Activated naive CD8-positive, alpha-beta T cell (primary cell): ENCODE data around the gene TIMM44.
A peak's percentile ranks its signal among the peaks of the same experiment; 100 is the strongest.

ENCODE experiments used
- H3K27ac Mint-ChIP-seq: one replicate; pipeline ENCODE4 v1.8.0; 2021; ENCODE audit warnings: mixed read lengths
- H3K27me3 Mint-ChIP-seq: one replicate; pipeline ENCODE4 v1.8.0; 2021; ENCODE audit warnings: mixed read lengths
- H3K36me3 Mint-ChIP-seq: one replicate; pipeline ENCODE4 v1.8.0; 2021; ENCODE audit warnings: mixed read lengths
- H3K4me1 Mint-ChIP-seq: one replicate; pipeline ENCODE4 v1.8.0; 2021; ENCODE audit warnings: low read depth, mixed read lengths
- H3K4me3 Mint-ChIP-seq: one replicate; pipeline ENCODE4 v1.8.0; 2021; ENCODE audit warnings: mild to moderate bottlenecking, mixed read lengths
- H3K9me3 Mint-ChIP-seq: one replicate; pipeline ENCODE4 v1.8.0; 2021; ENCODE audit warnings: low read depth, mixed read lengths

Gene TIMM44, protein sequence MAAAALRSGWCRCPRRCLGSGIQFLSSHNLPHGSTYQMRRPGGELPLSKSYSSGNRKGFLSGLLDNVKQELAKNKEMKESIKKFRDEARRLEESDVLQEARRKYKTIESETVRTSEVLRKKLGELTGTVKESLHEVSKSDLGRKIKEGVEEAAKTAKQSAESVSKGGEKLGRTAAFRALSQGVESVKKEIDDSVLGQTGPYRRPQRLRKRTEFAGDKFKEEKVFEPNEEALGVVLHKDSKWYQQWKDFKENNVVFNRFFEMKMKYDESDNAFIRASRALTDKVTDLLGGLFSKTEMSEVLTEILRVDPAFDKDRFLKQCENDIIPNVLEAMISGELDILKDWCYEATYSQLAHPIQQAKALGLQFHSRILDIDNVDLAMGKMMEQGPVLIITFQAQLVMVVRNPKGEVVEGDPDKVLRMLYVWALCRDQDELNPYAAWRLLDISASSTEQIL

DNA sequence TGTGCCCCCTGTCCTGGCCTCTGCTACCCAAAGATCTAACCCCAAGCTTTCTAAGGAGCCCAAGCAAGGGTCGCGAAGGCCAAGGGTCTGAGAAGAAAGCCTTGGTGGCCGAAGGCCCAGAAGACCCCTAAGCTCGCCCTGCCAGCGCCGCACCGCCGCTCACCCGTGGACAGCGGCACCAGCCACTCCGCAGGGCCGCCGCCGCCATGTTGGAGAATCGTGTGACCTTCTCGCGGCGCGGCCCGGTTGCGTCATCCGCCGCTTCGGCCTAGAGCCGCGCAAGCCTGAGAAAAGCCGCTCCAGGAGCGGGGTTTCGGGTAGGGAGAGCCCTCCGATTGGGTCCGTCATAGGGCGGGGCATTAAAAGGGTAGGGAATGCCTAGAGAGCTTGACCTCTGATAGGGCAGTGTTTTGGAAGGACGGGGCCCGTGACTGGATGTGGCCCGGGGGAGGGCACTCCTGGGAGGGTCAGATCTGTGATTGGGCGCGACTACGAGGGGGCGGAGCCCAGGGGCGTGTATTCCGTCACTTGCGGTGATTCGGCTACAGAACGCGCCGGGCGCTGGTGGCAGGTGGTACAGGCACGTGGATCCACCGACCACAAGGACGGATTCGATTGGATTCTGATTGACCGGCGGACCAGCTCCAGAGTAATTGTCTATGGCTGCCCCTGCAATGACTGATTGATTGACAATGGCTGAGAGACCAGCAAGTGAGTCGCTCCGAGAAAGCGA, at the start of gene TIMM44:
Gene TIMM44 (minus strand): TSS at position 223 of the 733 bp plus-strand sequence. CDS start 15 bp downstream, at position 208.
- peaks cover 37% of the 10 kb centered on the region for H3K4me1 Mint-ChIP-seq

DNA sequence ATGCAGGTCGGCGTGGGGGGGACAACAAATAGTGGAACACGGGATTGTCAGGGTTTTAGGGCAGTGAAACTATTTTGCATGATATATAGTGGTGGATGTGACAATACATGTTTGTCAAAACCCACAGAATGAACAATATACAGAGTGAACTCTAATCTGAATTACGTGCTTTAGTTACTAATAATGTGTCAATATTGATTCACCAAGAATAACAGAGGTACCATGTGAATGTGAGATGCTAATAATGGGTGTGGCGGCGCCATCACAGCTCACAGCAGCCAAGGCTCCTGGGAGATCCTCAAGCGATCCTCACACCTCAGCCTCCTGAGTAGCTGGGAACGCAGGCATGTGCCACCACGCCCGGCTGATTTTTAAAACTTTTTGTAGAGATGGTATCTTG, 49.1 kb upstream of the TIMM44 start:
- H3K36me3 Mint-ChIP-seq, result peaks cover 2% of the 10 kb centered on the region
- H3K4me3 Mint-ChIP-seq, result no peak overlapping the region
- no peaks in the 10 kb centered on the region for H3K9me3 Mint-ChIP-seq
- peaks cover 43% of the 10 kb centered on the region for H3K4me1 Mint-ChIP-seq
- no peaks in the 10 kb centered on the region for H3K27me3 Mint-ChIP-seq
- H3K27ac Mint-ChIP-seq, result no peak overlapping the region

More for the DNA sequence above, at the start of gene TIMM44:
- Mint-ChIP-seq H3K36me3 (peaks cover 4% of the 10 kb centered on the region), H3K9me3 (no peaks in the 10 kb centered on the region), H3K27ac (peak within 1 kb of the TSS; percentile 99), H3K27me3 (no peaks in the 10 kb centered on the region), H3K4me3 (peak within 1 kb of the TSS; percentile 97)

DNA sequence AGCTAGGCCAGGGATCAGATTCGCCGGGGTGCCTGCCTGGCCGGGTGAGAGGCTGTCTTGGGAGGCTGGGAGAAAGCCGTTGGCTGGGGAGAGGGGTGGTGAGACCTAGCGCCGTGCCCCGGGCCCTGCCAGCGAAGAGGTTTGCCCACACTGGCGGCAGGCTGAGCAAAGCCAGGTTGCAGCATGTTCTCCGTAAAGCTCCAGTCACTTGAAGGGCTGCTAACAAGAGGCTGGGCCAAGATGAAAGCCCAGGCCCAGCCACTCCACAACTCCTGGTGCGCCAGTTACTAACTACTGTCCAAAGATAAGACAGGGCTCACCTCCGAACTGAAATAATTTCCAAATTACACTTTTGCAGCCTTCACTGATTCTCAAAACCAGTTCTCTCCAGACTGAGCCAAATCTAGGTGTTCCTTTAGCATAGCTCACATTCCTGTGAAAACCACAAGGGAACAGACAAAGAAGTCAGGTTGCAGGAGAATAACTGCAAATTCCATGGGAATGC, 45.7 kb upstream of the TIMM44 start:
- no peaks in the 10 kb centered on the region for H3K27me3 Mint-ChIP-seq
- H3K9me3 Mint-ChIP-seq, result no peaks in the 10 kb centered on the region
- H3K36me3 Mint-ChIP-seq, result peaks cover 4% of the 10 kb centered on the region
- no peak overlapping the region for H3K27ac Mint-ChIP-seq
- H3K4me3 Mint-ChIP-seq, result no peak overlapping the region
- peaks cover 14% of the 10 kb centered on the region for H3K4me1 Mint-ChIP-seq

DNA sequence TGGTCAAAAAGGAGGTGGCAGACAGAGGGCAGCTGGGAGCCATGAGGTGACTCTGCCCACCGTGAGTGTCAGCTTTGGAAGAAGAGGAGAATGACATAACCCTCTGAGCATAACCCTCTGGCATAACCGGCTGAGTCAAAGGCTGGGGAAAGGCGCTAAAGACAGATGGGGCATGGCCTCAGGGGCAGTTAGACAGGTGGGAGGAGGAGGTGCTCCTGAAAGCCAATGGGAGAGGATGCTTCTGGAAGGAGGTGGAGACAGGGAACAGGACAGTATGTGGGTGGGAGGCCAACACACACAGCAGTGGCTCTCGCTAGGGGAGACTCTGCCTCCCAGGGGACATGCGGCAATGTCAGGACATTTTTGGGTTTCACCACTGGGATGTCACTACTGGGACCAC, 44.8 kb upstream of the TIMM44 start:
- Mint-ChIP-seq H3K4me3 (no peak overlapping the region), H3K9me3 (no peaks in the 10 kb centered on the region), H3K4me1 (peaks cover 6% of the 10 kb centered on the region), H3K27ac (no peak overlapping the region), H3K27me3 (no peaks in the 10 kb centered on the region), H3K36me3 (peaks cover 4% of the 10 kb centered on the region)

DNA sequence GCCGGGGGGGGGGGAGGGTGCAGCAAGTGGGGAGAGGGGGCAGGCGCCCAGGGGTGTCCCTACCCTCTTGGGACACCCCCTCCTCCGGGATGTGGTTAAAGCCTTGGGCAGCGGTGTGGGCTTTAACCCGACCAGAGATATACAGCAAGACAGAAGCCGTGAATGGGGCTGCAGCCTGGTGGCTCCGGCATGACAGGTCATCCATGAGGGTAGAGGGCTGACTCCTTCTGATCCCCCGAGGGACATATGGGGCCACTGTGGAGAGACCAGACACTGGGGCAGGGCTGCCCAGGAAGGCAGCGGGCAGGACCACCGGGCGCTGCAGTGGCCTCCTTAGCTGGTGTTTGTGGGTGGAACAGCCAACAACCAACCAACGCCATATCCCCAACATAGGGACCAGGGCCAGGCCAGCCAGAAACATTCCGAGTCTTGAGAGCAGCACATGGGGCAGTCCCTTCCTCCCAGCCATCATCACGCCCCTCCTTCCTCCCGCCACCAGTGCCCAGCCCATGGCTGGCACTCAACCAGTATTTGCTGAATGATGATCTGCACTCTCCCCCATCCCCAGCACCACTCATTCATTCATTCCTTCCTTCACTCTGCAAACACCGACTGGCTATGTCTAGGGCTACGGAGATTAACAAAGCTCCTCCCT, 43.8 kb upstream of the TIMM44 start:
- Mint-ChIP-seq H3K9me3 (no peaks in the 10 kb centered on the region), H3K4me1 (peaks cover 5% of the 10 kb centered on the region), H3K36me3 (peaks cover 4% of the 10 kb centered on the region), H3K27ac (no peak overlapping the region), H3K4me3 (no peak overlapping the region), H3K27me3 (no peaks in the 10 kb centered on the region)

DNA sequence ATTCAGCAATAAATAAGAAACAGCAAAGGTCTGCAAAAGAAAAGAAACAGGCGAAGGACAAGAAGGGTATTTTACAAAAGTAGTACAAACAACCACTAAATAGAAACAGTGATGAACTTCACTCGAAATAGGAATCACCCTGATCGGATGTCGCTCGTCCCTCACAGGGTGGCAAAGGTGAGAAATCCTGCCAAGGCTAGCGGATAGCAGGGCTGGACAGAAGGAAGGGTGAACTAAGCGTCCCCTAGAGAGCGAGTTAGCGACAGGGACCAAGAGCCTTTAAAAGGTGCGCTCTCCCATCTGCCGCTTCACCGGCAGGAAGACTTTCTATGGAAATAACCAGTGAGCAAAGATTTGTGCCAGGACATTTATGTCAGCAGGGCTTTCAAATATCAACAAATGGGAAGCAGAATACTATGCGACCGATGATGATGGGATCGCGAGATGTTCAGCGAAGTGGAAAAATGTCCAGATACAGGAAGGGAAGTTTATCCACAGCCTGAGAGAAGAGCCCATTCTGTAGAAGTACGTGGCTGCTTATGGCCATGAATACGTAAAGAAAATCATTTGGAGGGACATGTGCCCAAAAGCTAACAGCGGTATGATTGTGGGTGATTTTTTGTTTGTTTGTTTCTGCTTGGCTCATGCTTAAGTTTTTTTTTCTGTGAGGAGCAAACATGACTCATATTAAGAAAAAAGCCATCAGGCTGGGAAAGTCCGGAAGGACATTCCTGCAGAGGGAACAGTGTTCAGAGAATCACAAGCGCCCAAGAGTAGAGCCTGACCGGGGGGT, 43.1 kb upstream of the TIMM44 start:
- H3K36me3 Mint-ChIP-seq, result peaks cover 4% of the 10 kb centered on the region
- no peak overlapping the region for H3K27ac Mint-ChIP-seq
- no peaks in the 10 kb centered on the region for H3K27me3 Mint-ChIP-seq
- no peaks in the 10 kb centered on the region for H3K9me3 Mint-ChIP-seq
- no peak overlapping the region for H3K4me3 Mint-ChIP-seq
- peaks cover 4% of the 10 kb centered on the region for H3K4me1 Mint-ChIP-seq

DNA sequence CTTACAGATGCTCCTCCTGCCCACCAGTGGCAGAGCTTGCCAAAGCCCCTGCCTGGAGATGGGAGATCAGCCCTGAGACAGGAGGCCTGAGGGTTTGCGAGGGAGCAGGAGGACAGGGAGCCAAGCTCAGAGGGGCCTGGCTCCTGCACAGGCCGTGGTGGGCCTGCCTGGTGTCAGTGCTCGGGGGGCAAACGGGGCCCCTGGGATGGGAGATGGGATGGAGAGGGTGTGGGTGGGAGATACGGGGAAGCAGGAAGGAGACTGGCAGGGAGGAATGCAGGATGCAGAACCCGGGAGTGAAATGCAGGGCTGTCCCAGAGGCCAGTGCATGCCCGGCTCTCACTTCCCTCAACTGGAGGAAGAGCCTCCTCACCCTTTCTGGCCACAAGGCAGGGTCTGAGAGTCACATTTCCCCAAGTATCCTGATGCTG, 42.0 kb upstream of the TIMM44 start:
- Mint-ChIP-seq H3K4me3 (no peak overlapping the region), H3K36me3 (peaks cover 4% of the 10 kb centered on the region), H3K27me3 (no peaks in the 10 kb centered on the region), H3K27ac (no peak overlapping the region), H3K9me3 (no peaks in the 10 kb centered on the region), H3K4me1 (peaks cover 3% of the 10 kb centered on the region)

DNA sequence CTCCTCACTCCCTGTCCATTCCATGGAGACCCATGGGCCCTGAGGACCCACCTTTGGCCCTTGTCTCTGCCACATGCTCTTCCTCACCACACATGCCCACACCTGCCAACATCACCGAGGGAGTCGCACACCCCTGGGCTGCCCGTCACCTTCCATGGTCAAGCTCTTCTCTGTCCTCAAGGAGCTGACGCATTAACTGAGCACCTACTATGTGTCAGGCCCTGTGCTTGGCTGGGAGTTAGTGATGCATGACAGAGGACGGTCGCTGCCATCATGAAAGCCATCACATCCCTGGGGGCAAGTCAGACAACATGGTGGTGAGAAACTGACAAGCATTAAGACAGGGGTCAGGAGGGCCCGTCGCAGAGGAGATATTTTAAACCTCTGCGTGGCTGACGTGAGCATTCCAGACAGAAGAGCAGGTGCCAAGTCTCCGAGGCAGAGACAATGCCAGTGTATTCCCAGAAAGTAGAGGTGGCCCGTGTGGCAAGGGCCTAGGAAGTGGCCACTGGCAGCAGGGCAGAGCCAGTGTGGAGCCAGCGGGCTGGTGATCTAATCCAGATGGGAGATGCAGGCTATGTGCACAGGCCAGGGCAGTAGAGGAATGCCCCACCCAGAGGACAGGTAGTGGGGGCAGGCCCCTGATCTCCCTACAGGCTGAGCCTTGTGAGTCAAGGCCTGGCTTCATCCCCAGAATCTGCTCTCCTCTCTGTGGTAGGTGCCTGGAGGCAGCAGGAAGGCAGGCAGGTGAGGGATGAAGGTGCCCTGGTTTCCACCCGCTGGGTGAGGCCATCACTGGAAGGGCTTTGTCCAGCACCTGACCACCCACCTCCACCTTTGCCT, 40.8 kb upstream of the TIMM44 start:
- no peaks in the 10 kb centered on the region for H3K9me3 Mint-ChIP-seq
- H3K4me3 Mint-ChIP-seq, result no peak overlapping the region
- peaks cover 4% of the 10 kb centered on the region for H3K36me3 Mint-ChIP-seq
- H3K27me3 Mint-ChIP-seq, result no peaks in the 10 kb centered on the region
- H3K4me1 Mint-ChIP-seq, result peaks cover 3% of the 10 kb centered on the region
- no peak overlapping the region for H3K27ac Mint-ChIP-seq

DNA sequence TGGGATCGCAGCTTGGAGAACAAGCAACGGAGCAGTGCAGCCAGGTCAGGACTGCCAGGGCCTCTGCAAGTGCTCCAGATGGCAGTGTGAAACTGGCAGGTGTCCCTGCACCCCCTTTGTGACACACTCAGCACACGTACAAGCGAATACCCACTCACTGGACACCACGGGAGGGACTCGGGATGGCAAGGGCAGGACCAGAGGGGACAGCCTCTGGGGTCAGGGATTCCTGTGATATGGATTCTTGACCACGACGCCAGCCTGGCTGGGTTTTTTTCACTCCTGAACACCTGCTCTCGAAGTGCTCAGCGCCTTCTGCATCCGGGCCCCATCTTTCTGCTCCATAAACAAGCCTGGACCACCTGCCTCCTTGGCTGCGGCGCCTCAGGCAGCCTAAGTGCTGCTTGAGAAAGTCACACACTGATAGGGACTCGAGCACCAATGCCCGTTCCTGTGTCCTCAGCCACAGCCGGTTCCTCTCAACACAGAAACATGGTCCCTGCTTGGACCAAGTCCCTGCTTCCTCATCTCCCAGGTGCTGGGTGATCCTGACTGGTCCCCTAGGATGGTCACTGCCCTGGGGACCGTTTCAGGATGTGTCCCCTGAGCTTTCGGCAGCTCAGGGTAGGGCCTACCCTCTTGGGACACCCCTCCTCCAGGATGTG, 40.0 kb upstream of the TIMM44 start:
- Mint-ChIP-seq H3K9me3 (no peaks in the 10 kb centered on the region), H3K27me3 (no peaks in the 10 kb centered on the region), H3K4me3 (no peak overlapping the region), H3K36me3 (peaks cover 4% of the 10 kb centered on the region), H3K27ac (no peak overlapping the region), H3K4me1 (peaks cover 3% of the 10 kb centered on the region)

DNA sequence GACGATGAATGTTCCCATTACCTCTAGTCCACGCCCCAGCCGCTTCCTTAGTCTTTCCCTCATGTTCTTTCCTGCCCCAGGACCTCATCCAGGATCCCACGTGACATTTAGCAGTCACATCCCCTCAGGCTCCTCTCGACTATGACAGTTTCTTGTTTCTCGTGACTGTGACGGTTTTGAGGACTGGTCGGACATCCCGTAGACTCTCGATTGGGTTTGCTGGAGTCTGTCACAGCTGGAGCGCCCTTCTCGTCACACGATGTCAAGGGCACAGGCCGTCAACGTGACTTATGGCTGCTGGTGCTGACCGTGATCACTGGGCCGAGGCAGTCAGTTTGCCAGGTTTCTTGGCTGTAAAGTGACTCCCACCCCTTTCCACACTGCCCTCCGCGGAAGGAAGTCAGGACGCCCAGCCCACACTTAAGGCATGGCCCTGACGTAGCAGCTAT, 39.2 kb upstream of the TIMM44 start:
- Mint-ChIP-seq H3K36me3 (peaks cover 4% of the 10 kb centered on the region), H3K27me3 (no peaks in the 10 kb centered on the region), H3K9me3 (no peaks in the 10 kb centered on the region), H3K27ac (no peak overlapping the region), H3K4me1 (peaks cover 2% of the 10 kb centered on the region), H3K4me3 (no peak overlapping the region)

DNA sequence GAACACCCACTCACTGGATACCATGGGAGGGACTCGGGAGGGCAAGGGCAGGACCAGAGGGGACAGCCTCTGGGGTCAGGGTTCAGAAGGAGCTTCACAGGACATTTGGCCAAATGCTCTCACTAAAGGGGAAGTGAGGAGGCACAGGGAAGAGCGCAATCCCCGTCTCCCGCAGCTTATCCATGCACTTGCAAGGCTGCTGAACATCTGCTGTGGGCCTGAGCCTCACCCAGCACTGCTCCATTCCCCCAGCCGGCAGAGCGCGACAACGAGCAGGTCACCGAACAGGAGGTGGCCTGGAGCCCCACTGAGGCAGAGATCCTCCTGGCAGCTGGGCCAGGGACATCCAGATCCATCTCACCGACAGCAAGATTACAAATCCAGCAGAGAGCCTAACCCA, 38.6 kb upstream of the TIMM44 start:
- H3K4me1 Mint-ChIP-seq, result no peaks in the 10 kb centered on the region
- no peaks in the 10 kb centered on the region for H3K9me3 Mint-ChIP-seq
- H3K36me3 Mint-ChIP-seq, result peaks cover 4% of the 10 kb centered on the region
- no peak overlapping the region for H3K27ac Mint-ChIP-seq
- H3K27me3 Mint-ChIP-seq, result no peaks in the 10 kb centered on the region
- no peak overlapping the region for H3K4me3 Mint-ChIP-seq

DNA sequence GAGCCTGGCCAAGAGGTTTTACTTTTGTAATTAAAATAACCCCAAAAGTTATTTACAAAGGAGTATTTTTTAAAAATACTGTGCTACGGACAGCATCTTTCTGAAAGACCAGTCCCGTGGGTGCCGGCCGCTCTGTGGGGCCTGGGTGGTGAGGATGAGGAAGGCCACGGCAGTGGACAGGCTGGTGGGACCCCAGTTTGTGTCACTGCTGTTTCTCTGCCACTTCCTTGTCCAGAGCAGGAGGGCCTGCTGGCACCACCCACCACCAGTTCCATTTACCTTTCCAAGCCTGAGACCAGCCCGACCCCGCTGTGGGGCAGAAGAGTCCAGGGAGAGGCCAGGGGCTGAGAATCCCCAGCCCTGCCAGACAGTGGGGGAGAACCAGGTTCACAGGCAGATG, 38.2 kb upstream of the TIMM44 start:
- H3K27me3 Mint-ChIP-seq, result no peaks in the 10 kb centered on the region
- H3K4me3 Mint-ChIP-seq, result no peak overlapping the region
- no peaks in the 10 kb centered on the region for H3K9me3 Mint-ChIP-seq
- H3K27ac Mint-ChIP-seq, result no peak overlapping the region
- H3K4me1 Mint-ChIP-seq, result no peaks in the 10 kb centered on the region
- peaks cover 2% of the 10 kb centered on the region for H3K36me3 Mint-ChIP-seq

DNA sequence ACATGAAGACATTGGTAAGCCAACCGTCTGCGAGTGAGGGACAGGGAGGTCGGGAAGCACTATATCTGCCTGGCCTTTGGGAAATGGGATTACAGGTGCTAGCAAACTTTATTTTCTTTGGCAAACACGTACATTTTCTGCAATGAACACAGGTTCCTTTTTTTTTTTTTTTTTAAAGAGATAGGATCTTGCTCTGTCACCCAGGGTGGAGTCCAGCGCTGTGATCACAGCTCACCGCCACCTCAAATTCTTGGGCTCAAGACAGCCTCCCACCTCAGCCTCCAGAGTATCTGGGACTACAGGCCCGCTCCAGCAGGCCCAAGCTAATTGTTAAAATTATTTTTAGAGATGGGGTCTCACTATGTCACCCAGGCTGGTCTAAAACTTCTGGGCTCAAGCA, 37.7 kb upstream of the TIMM44 start:
- Mint-ChIP-seq H3K9me3 (no peaks in the 10 kb centered on the region), H3K4me1 (no peaks in the 10 kb centered on the region), H3K36me3 (no peaks in the 10 kb centered on the region), H3K27ac (no peak overlapping the region), H3K4me3 (no peak overlapping the region), H3K27me3 (no peaks in the 10 kb centered on the region)
